HepG2 (cell line): Measurements from ENCODE around the gene ZCCHC7.

Experiments
- ADNP ChIP-seq: sonication (generic); formaldehyde crosslinking; IDR thresholded peaks from 2 replicates; pipeline ENCODE4 v1.4.0; 2020; ENCODE audit warnings: missing genetic modification reagents
- HNRNPUL1 ChIP-seq: fragments of 200-400 bp; formaldehyde crosslinking; IDR thresholded peaks from 2 replicates; pipeline ENCODE4 v1.6.1; 2017; ENCODE audit warnings: low read depth, mild to moderate bottlenecking, low read length, moderate library complexity
- NR2C2 ChIP-seq: sonication (generic); formaldehyde crosslinking; IDR thresholded peaks from 2 replicates; pipeline ENCODE4 v1.4.0; 2020; ENCODE audit warnings: missing genetic modification reagents, mild to moderate bottlenecking, moderate library complexity, borderline replicate concordance
- PHF8 ChIP-seq: sonication (generic); formaldehyde crosslinking; IDR thresholded peaks from 2 replicates; pipeline ENCODE4 v1.5.0; 2020; ENCODE audit warnings: missing genetic modification reagents
- POLR2AphosphoS5 ChIP-seq: IDR thresholded peaks from 2 replicates; pipeline ENCODE4 v1.6.1; 2012; ENCODE audit warnings: low read depth, low read length
- REST ChIP-seq, 2 experiments: IDR thresholded peaks; 2 replicates each; pipeline ENCODE4 v1.6.1; 2011 to 2012; ENCODE audit warnings: low read length in 2 of 2, borderline replicate concordance in 1 of 2, low read depth in 1 of 2, mild to moderate bottlenecking in 1 of 2, moderate library complexity in 1 of 2
- UBTF ChIP-seq: sonication (generic); formaldehyde crosslinking; IDR thresholded peaks from 2 replicates; pipeline ENCODE4 v1.4.0; 2020; ENCODE audit warnings: mild to moderate bottlenecking, missing genetic modification reagents
- ZBTB8A ChIP-seq: sonication (generic); formaldehyde crosslinking; IDR thresholded peaks from 2 replicates; pipeline ENCODE4 v1.4.0; 2020; ENCODE audit warnings: mild to moderate bottlenecking, low read depth, missing genetic modification reagents, borderline replicate concordance
- ZNF431 ChIP-seq: sonication (generic); formaldehyde crosslinking; IDR thresholded peaks from 2 replicates; pipeline ENCODE4 v1.9.0; 2022; ENCODE audit warnings: missing genetic modification reagents, low read depth, mild to moderate bottlenecking, borderline replicate concordance

GRCh38 chr9:37406603-37407401, 286.4 kb downstream of the ZCCHC7 start:
- TF ChIP-seq HNRNPUL1 (no peak), ZNF431 (CRISPR knock-in tag) (no peak), PHF8 (CRISPR knock-in tag) (no peak), ADNP (CRISPR knock-in tag) (no peak), UBTF (CRISPR knock-in tag) (no peak), NR2C2 (CRISPR knock-in tag) (no peak), ZBTB8A (CRISPR knock-in tag) (no peak), REST (IDR thresholded peaks at IDR 0.05; ENCODE audit: borderline replicate concordance in 1 of 2, low read depth in 1 of 2, low read length in 2 of 2) (no peak), POLR2AphosphoS5 (no peak)
